Measurements from ENCODE around the gene MED23. TPM values are rescaled to one million over a fixed set of nuclear protein-coding genes. Genes with fewer than 3 reads are reported as not detected.

Gene MED23
- total and polyA plus RNA-seq, 10 of the 15 experiments (the other 5 are each of a cell fraction or from before 2014, with no cell fraction given), result 7.1 to 42.9 (median 19.6) TPM

GRCh38 chr6:131640100-131640499 lies 12.1 kb upstream of the MED23 start (continued):
- peak in 1 of 2 experiments; percentile 42; a peak in 1 of 4 replicates for TF ChIP-seq EP300 (IDR thresholded peaks at IDR 0.05; ENCODE audit: borderline replicate concordance in 1 of 2, control insufficient read depth in 1 of 2, low read depth in 2 of 2, low read length in 2 of 2)

DNA sequence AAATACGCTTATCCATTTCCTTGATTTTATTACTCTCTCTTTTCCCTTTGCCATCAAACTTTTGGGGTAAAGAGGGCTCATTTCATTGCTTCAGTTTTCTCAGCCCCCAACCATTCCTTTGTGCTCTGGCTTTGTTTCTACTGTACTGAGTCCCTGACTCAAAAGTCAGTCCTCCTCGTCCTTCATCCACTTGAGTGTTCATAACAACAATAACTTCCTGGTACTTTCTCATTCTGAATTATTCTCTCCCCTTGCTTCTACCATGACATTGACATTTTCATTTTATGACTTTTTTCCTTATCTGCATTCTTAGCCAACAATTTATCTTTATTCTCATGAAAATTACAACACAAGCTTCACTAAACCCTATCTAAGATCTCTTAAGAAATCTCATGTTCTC lies 10.0 kb upstream of the MED23 start:
- RAD21 ChIA-PET (ENCODE audit: unreplicated experiment), result no interaction called here
- Histone ChIP-seq H3K9ac (ENCODE audit: control insufficient read depth, insufficient read depth, low read length) (no peak overlapping the region), H3K27me3 (replicated peaks in 1 of 2; ENCODE audit: control insufficient read depth in 2 of 2, insufficient read depth in 2 of 2, low read length in 1 of 2) (no peaks in the 10 kb centered on the region; a peak in 3 of 4 replicates), H3K4me1 (ENCODE audit: control insufficient read depth, insufficient read depth, low read length) (no peaks in the 10 kb centered on the region; the same call in 1 of the 2 replicates), H3K9me3 (replicated peaks; ENCODE audit: control insufficient read depth, insufficient read depth, low read length) (no peaks in the 10 kb centered on the region), H3K36me3 (ENCODE audit: control insufficient read depth in 2 of 2, insufficient read depth in 2 of 2, low read length in 1 of 2) (no peaks in the 10 kb centered on the region), H2AFZ (ENCODE audit: control insufficient read depth, low read depth, low read length) (no peak overlapping the region), H3K4me3 (no peak overlapping the region), H4K20me1 (ENCODE audit: control insufficient read depth, insufficient read depth) (no peaks in the 10 kb centered on the region; the same call in 1 of the 2 replicates), H3K79me2 (ENCODE audit: control insufficient read depth, insufficient read depth, low read length) (no peaks in the 10 kb centered on the region), H3K27ac (ENCODE audit: control insufficient read depth, insufficient read depth) (no peak overlapping the region), H3K4me2 (ENCODE audit: control insufficient read depth, insufficient read depth) (no peak overlapping the region)
- ATAC-seq (no peak), FAIRE-seq (no peak), DNase-seq (ENCODE audit: low read depth, low spot score) (no peak)
- 29% methylated on average over 2 of the region's 2 CpGs for WGBS (ENCODE audit: insufficient coverage, insufficient replicate concordance, low lambda C conversion rate, missing lambda C conversion rate)
- intact Hi-C loops (cut with micrococcal nuclease; ENCODE audit: unreplicated experiment), result loop anchor here (5.0 kb wide), 1 partner anchor 49 kb away; no protein-coding TSS in a partner anchor
- POLR2A ChIA-PET, result no interaction called here
- BruUV-seq (replicated peaks), result no TSS peak
- TF ChIP-seq ZBTB4 (CRISPR knock-in tag; IDR thresholded peaks at IDR 0.05) (no peak), CEBPZ (IDR thresholded peaks at IDR 0.05; ENCODE audit: low read depth, low read length) (no peak), MTA3 (IDR thresholded peaks at IDR 0.05; ENCODE audit: borderline replicate concordance, low read length) (no peak), RFX5 (IDR thresholded peaks at IDR 0.05; ENCODE audit: low read depth, low read length) (no peak), HDGF (IDR thresholded peaks at IDR 0.05) (no peak), ELK1 (IDR thresholded peaks at IDR 0.05; ENCODE audit: low read depth, low read length) (no peak), PAX5 (IDR thresholded peaks at IDR 0.05; ENCODE audit: borderline replicate concordance, low read depth, low read length) (no peak)
- TF ChIP-seq, protein P1, sequence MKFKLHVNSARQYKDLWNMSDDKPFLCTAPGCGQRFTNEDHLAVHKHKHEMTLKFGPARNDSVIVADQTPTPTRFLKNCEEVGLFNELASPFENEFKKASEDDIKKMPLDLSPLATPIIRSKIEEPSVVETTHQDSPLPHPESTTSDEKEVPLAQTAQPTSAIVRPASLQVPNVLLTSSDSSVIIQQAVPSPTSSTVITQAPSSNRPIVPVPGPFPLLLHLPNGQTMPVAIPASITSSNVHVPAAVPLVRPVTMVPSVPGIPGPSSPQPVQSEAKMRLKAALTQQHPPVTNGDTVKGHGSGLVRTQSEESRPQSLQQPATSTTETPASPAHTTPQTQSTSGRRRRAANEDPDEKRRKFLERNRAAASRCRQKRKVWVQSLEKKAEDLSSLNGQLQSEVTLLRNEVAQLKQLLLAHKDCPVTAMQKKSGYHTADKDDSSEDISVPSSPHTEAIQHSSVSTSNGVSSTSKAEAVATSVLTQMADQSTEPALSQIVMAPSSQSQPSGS (IDR thresholded peaks at IDR 0.05; ENCODE audit: low read length), result no peak
- TF ChIP-seq, protein P2, sequence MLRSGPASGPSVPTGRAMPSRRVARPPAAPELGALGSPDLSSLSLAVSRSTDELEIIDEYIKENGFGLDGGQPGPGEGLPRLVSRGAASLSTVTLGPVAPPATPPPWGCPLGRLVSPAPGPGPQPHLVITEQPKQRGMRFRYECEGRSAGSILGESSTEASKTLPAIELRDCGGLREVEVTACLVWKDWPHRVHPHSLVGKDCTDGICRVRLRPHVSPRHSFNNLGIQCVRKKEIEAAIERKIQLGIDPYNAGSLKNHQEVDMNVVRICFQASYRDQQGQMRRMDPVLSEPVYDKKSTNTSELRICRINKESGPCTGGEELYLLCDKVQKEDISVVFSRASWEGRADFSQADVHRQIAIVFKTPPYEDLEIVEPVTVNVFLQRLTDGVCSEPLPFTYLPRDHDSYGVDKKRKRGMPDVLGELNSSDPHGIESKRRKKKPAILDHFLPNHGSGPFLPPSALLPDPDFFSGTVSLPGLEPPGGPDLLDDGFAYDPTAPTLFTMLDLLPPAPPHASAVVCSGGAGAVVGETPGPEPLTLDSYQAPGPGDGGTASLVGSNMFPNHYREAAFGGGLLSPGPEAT (IDR thresholded peaks at IDR 0.05; ENCODE audit: low read depth), result no peak
- SMC1A ChIA-PET (ENCODE audit: uncharacterized antibody, unreplicated experiment), result no interaction called here
- CTCF ChIA-PET, result interaction anchor here (3.2 kb wide), 1 partner anchor 10 kb away, joined by 26 read pairs; the partner anchor contains the start of gene MED23
- in situ Hi-C loops (cut with MboI), result no loop called here

All from GM12878 (cell line).